ENCODE data around the gene CFAP70.

DNA sequence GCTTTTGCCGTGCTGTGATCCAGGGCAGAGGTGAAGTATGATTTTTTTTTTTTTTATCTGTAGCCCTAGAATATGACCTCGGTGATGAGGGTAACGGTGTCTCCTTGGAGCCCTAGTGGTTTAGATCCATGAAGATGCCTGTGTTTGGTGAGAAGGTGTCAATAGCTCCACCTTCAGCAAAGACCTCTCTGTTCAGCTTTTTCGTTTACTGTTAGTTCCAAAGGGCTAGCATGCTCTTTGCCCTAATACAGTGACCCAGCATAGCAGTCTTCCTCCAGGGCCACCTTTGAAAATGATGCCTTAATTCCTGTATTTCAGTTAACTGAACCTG lies 105.5 kb downstream of the CFAP70 start:
- TF ChIP-seq, protein P1, sequence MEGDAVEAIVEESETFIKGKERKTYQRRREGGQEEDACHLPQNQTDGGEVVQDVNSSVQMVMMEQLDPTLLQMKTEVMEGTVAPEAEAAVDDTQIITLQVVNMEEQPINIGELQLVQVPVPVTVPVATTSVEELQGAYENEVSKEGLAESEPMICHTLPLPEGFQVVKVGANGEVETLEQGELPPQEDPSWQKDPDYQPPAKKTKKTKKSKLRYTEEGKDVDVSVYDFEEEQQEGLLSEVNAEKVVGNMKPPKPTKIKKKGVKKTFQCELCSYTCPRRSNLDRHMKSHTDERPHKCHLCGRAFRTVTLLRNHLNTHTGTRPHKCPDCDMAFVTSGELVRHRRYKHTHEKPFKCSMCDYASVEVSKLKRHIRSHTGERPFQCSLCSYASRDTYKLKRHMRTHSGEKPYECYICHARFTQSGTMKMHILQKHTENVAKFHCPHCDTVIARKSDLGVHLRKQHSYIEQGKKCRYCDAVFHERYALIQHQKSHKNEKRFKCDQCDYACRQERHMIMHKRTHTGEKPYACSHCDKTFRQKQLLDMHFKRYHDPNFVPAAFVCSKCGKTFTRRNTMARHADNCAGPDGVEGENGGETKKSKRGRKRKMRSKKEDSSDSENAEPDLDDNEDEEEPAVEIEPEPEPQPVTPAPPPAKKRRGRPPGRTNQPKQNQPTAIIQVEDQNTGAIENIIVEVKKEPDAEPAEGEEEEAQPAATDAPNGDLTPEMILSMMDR (IDR thresholded peaks at IDR 0.05; ENCODE audit: low read length) = peak; percentile 17; the same call in 1 of the 2 replicates
- no peak for TF ChIP-seq EZH2 (IDR thresholded peaks at IDR 0.05; ENCODE audit: borderline replicate concordance, low read length)
